IMR-90 (cell line): ENCODE measurements around the gene THY1. TPM values are rescaled to one million over a fixed set of nuclear protein-coding genes. Genes with fewer than 3 reads are reported as not detected.

Experiments
- CTCF ChIP-seq: conservative IDR thresholded peaks from 2 replicates; pipeline ENCODE4 v1.5.1; 2012; ENCODE audit warnings: mild to moderate bottlenecking, low read depth, low read length, improper control_type of control experiment
- polyA plus RNA-seq, 3 experiments: library from polyadenylated mRNA; depleted of rRNA; stranded (reverse); fragments of >200 nt; gene quantifications; 2 replicates each; pipeline ENCODE4 v1.2.3, GENCODE V29; 2012; ENCODE audit warnings: low replicate concordance in 1 of 3
- total RNA-seq: library from RNA; depleted of rRNA; stranded (reverse); fragments of >200 nt; gene quantifications from 2 replicates; pipeline ENCODE4 v1.2.3, GENCODE V29; 2012

Gene THY1
- total and polyA plus RNA-seq, 2 of the 4 experiments (the other 2 are of a cell fraction): 703 to 2,603 TPM

- TF ChIP-seq CTCF: no peak
Observed at GRCh38 chr11:119417726-119418540, 5.0 kb downstream of the THY1 start (continued).
